Glomerular endothelial cell (primary cell): ENCODE data around the gene SAMHD1. TPM values are rescaled to one million over a fixed set of nuclear protein-coding genes. Genes with fewer than 3 reads are reported as not detected.
"Not testable (repeated sequence)": the region's sequence is repeated elsewhere in the genome, so short reads cannot be mapped to it uniquely, and the experiment has no call there.

Experiments used
- DNase-seq: peaks from one replicate; pipeline ENCODE4 v3.0.0-alpha.2; 2011; ENCODE audit warnings: low read depth, low spot score; ENCODE audit errors: extremely low read depth
- total RNA-seq: library from RNA; depleted of rRNA; stranded (reverse); fragments of >200 nt; gene quantifications from 2 replicates; pipeline ENCODE4 v1.2.3, GENCODE V29; 2015

Gene SAMHD1
- total RNA-seq, 1 donor from 2014 or later = 95.0 TPM

DNA sequence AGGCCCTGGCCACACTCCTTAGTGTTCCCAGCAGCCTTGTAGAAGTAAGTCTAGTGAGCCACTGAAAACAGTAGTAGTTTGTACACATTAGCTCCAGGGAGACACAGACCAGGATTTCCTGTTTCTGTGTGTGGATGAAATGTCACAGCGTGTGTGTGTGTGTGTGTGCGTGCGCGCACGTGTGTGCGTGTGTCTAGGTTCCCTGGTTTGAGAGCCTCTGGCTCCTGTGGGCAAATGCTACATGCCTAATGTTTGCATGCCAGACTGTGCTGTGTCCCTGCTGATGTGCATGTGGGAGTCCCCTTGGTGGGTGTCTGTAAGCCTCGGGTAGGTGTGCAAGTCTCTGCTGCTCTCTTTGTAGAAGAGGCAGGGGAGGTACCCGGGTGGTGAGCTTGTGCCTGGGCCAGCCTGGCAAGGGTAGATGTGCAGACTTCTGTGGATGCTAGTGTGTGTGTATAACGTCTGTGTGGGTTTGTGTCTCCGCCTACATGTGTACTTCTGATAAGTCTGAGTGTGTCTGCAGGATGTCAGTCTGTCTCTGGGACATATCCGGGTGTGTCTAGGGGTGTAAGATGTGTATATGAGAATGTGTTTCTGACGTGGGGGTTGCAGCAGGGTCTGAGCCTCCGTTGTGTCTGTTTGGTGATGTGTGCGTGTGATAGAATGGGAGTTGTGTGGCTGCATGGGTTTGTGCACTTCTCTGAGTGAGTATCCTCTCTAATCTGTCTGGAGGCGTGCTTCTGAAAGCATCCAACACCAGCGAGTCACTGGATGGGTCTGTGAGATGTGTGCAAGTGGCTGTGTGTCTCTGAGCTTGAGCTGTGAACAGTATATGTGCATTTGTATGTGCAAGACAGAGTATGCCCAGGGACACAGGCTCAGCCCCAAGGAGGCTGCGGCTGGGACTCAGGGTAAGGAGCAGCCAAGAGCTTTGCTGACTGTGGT, 94.5 kb downstream of the SAMHD1 start:
- DNase-seq = peak; percentile 55

- DNase-seq = no peak
Measured at GRCh38 chr20:36856195-36856594, 95.3 kb downstream of the SAMHD1 start.

GRCh38 chr20:36855241-36855657, 96.3 kb downstream of the SAMHD1 start:
- DNase-seq = no peak

DNA sequence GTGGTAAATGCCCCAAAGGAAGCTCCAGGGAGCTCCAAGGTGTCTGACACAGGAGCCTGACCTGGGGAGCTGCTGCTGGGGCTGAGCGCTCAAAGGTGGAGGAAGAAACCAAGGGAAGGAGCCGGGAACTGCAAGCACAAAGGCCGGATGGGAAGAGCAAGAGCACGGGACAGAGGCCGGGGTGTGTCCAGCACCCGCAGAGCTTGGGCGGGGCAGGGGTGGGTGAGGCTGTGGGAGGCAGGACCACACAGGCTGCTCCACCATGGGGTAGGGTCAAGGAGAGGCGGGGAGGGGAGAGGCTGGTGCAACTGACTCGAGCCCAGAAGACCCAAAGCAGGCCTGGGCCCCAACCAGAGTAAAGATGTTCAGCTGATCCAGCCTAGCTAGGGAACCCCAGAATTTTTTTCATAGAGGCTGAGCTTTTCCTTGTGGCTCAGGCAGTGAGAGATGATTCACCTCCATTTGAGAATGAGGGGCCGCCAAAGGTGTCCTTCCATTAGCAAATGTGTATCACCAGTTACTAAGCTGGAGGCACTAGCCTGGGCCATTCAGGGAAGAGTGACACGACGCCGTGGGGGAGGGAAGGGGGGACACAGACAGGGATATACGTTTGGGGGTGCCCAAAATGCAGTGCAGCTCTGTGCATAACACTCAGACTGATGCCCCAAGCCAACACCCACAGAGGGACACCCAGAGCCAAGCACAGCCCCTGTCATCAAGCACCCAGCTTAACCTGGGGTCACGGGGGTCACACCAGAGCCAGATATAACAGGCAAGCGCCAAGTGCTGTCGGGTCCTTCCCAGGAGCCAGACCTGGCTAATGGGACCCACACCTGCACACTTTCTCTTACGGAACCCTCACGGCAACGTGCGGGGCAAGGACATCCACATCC, 96.9 kb downstream of the SAMHD1 start:
- no peak for DNase-seq

- no peak for DNase-seq
Measured at GRCh38 chr20:36852187-36852586, 99.3 kb downstream of the SAMHD1 start.

GRCh38 chr20:36851490-36851889, 100.0 kb downstream of the SAMHD1 start:
- no peak for DNase-seq

DNA sequence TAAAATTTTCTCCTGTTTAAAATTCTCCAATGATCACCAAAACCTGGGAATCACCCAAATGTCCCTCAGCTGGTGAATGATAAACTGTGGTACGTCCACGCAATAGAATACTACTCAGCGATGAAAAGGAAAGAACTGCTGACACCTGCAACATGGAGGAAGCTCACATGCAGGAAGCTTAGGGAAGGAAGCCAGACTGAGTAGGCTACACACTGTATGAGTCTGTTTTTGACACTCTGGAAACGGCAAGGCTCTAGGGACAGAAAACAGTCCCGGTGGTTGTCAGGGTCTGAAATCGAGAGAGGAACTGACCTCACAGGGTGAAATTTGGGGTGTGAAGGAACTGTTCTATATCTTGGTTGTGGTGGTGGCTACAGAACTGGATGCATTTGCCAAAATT, 100.7 kb downstream of the SAMHD1 start:
- no peak for DNase-seq

- no peak for DNase-seq
Measured at GRCh38 chr20:36849333-36850065, 102.0 kb downstream of the SAMHD1 start.

DNA sequence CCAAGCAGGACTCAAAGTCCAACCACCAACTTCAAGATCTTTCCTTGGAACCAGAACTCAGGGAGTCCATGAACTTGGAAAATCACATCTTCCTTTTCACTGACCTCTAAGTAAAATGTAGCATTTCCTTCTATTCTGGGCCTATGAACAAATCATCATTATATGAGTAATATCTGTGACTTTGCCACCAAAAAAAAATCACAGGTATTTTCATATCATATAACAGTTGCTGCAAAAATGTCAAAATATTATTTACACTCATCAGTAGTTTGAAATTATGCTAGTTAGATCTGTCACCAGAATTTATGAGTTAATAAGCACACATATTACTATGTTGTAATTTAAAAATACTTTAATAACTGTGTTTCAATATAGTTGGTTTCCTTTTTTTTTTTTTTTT, 102.8 kb downstream of the SAMHD1 start:
- DNase-seq = no peak

DNA sequence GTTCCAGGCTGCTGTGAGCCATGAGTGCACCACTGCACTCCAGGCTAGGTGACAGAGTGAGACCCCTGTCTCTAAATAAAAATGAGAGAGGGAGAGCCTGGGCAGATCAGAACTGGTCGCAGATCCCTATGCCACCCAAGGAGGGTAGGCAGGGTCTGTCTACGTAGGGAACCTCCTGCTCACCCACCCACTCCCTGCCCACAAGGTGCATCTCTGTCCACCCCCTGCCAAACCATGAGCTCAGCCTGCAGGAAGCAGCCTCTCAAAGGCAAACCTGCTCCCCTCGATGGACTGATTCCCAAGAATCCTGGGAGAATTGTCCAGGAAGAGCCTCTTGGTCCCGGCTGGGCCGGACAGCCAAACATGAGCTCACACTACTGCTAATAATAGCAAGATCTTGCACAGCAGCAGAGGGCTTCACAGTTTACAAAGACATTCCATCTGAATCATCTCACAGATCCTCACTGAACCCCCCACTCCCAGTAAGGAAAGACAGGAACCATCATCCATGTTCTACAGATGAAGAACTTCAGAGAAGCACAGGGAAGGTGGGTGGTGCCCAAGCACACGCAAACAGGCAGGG, 103.3 kb downstream of the SAMHD1 start:
- DNase-seq = no peak

DNA sequence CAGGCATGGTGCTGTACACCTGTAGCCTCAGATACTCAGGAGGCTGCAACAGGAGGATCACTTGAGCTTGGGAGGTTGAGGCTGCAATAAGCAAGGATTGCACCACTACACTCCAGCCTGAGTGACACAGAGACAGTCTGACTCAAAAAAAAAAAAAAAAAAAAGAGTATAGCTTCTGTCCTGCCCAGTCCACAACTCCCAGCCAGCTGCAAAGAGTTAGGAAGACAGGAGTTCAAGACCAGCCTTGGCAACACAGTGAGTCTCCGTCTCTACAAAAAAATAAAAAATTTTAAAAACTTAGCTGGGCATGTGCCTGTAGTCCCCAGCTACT, 103.8 kb downstream of the SAMHD1 start:
- DNase-seq = no peak

DNA sequence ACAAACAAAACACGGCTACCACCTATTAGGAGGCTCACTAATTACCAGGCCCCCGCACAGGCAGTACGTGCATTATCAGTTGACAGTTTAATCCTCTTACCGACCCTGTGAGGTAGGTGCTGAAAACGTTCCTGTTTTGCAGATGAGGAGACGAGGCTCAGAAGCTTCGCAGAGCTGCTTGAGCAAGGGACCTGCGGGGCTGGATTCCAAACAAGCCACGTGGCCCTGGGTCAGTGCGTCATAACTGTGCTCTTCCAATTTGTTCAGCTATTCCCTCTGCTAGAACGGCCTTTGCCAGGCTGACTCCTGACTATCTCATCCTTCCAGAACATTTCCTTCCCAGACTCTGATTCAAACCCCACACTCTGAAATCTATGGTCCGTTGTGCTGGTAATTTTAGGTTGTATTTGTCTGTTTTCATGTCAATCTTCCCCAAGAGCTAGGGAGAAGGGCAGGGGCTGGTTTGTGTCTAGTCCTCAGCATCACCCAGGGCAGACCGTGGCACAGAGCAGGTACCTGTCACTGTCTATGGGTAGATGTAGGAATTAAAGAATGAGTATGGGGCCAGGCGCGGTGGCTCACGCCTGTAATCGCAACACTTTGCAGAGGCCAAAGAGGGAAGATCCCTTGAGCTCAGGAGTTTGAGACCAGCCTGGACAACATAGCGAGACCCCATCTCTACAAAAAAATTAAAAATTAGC, 104.3 kb downstream of the SAMHD1 start:
- no peak for DNase-seq

DNA sequence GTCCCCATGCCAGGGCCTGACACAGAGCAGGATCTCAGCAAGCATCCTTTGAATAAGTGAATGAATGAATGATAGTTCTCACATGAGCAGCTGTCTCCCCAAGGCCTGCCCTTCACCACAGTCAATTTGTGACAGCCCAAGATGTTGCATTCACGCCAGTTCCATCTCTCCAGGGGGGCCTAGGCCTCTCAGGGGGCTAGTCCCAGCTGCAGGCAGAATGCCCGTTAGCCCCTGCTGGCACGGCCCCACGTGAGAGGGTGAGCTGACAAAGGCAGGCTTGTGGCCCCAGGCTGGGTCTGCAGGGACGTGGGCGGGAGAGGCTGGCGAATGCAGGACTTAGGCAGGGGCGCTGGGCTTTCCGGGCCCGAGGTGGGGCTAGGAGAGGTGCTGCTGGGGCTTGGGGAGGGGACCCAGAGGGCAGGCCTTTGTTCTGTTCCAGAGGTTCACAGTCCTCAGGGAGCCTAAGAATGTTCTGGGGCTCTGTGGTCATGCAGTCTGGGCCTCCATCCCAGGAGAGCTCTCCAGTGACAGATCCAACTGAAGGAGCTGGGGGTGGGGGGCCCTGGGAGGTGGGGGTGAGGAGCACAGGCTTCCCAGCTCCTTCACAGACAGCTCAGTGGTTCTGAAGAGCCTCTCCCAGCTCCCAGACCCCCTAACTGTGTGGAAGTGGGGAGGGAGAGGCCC, 106.1 kb downstream of the SAMHD1 start:
- DNase-seq = no peak

DNA sequence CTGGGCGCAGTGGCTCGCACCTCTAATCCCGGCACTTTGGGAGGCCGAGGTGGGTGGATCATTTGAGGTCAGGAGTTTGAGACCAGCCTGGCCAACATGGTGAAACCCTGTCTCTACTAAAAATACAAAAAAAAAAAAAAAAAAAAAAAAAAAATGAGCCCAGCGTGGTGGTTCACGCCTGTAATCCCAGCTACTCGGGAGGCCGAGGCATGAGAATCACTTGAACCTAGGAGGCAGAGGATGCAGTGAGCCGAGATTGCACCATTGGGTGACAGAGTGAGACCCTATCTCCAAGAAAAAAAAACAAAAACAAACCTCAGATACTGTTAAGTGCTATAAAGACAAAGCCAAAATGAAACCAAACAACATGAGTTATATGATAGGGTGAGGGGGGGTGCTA, 110.5 kb downstream of the SAMHD1 start:
- DNase-seq = not testable (repeated sequence)

Other genes with a start within 250 kb of the SAMHD1 start
- 21.0 and 25.6 TPM in 2 replicates for gene NDRG3, start 205.6 kb downstream of the SAMHD1 start, total RNA-seq
- 7.5 and 13.3 TPM in 2 replicates for gene DSN1, start 177.9 kb downstream of the SAMHD1 start, total RNA-seq
- gene TLDC2, start 75.6 kb downstream of the SAMHD1 start, total RNA-seq = not detected in 2 replicates
- gene RBL1, start 144.3 kb upstream of the SAMHD1 start, total RNA-seq = 3.8 and 4.3 TPM in 2 replicates
- 299 and 312 TPM in 2 replicates for gene RPN2, start 227.6 kb upstream of the SAMHD1 start, total RNA-seq
- gene MROH8, start 227.8 kb upstream of the SAMHD1 start, total RNA-seq = 3.2 and 3.5 TPM in 2 replicates